NCI-H1694 (cell line): Measurements from ENCODE around the gene ZNF879.

Experiments used
- DNase-seq: peaks from one replicate; lab custom pipeline; 2025; lab: John Stamatoyannopoulos, UW

Gene ZNF879

DNA sequence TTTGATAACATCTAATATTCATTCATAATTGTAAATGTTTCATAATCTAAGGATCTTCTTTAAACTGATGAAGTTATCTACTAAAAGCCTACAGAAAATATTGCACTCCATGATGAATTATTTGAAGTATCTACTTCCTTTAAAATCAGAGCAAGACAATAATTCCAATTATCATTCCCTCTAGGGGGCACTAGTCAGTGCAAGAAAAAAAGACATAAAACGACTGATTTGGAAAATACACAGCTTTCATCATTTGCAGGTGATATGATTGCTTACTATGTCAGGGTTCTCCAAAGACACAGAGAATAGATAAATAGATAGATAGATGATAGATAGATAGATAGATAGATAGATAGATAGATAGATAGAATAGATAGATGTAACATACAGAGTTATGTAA, 14.9 kb upstream of the ZNF879 start:
- no peak for DNase-seq

DNA sequence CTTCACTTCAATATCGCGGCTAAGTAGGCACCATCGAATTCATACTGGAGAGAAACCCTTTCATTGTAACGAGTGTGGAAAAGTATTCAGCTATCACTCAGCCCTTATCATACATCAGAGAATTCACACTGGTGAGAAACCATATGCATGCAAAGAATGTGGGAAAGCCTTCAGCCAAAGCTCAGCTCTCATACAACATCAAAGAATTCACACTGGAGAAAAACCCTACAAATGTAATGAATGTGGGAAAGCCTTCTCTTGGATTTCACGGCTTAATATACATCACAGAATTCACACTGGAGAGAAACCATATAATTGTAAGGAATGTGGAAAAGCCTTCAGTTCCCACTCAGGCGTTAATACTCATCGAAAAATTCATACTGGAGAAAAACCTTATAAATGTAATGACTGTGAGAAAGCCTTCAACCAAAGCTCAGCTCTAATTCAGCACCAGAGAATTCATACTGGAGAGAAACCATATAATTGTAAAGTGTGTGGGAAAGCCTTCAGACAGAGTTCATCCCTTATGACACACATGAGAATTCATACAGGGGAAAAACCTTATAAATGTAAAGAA, 9.5 kb downstream of the ZNF879 start:
- no peak for DNase-seq

DNA sequence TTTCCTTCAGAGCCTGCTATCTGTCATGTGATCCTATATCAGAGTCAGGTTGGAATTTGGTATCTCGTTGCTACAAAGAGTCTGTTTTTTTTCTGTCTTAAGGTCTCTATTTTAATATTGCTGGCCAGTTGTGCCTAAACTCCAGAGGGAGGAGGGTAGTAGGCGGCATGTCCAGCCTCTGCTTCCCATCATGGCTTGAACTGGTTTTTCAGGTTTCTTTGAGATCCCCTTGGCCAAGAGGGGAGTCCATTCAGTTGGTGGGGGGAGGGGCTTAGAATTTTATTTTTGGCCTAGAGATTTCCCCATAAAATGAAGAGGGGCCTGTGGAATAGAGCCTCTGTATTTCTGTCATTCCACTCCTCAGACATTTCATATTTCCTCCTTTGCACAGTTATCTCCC, 21.2 kb downstream of the ZNF879 start:
- no peak for DNase-seq

DNA sequence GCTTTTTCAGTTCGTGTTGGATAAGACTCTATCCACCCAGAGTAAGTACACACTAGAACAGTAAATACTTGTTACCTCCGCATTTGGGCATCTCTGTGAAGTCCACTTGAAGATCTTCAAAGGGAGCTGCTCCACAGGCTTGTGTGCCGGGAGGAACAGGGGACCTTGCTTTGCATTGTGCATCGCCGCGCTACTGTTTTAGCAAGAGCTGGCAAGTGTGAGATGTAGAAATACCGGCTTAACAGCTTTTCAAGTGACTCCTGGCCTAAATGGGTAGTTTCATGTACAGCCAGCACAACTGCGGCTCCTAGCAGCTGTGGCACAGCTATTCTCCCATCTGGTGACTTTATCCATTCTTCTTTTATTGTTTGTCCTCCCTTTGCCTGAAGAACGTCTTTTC, 28.2 kb downstream of the ZNF879 start:
- no peak for DNase-seq

DNA sequence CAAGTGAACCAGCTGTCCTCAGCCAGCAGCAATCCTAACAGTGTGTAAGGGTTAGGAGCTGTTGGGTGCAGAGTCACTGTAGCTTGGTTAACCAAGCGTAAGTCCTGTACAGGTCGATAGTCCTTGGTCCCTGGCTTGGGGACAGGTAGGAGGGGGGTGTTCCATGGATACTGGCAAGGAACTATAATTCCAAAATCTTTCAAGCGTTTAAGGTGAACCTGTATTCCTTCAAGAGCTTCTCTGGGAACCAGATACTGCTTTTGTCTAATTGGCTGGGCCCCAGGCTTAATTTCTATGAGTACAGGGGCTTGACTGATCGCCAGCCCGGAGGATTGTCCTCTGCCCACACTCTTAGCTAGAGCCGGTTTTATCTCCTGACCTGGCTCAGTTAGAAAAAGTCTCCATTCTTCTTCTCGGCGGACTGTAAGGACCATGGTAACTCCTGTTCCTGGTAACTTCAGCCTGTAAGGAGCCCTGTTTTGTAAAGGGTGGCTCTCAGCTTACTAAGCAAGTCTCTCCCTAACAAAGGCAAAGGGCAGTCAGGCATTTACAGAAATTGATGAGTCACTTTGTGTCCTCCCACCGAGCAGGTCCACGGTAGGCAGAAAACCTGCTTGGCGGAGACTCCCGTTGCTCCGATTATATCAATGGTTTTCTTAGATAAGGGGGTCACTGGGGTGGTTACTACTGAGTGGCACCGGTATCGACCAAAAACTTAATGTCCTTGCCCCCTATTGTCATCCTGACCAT, 30.6 kb downstream of the ZNF879 start:
- no peak for DNase-seq

DNA sequence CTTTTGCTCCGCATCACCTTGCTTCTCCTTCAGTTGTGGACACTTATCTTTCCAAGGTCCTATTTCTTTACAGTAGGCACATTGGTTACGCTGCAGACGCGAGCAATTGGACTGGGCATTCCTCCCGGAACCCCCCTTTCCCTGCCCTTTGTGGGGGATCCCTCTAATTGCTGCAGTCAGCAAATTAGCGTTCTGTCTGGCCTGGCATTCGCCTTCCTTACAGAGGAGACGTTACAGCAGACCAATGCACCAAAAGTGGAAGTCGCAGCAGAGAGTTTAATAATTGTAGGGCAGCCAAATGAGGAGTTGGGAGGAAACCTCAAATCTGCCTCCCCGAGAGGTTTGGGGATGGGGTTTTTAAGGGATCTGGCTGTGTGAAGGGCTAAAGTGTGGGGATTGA, 31.3 kb downstream of the ZNF879 start:
- DNase-seq = no peak

DNA sequence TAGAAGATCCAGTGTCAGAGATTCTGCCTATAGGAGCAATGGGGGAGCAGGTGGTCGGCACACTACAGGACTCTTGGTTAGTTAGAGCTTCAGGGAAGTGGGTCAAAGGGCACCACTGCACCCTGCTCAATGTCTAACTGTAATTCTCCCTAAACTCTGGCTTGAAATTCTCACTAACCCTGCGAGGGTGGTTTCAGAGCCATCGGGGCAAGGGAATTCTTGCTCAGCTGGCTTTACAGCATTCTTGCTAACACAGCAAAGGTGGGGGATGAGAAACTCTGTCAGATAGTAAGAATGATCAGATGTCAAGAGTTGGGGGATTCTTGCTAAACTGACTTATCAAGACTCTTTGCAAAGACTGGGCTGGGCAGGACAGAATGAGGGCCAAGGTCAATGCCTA, 31.8 kb downstream of the ZNF879 start:
- DNase-seq = no peak

DNA sequence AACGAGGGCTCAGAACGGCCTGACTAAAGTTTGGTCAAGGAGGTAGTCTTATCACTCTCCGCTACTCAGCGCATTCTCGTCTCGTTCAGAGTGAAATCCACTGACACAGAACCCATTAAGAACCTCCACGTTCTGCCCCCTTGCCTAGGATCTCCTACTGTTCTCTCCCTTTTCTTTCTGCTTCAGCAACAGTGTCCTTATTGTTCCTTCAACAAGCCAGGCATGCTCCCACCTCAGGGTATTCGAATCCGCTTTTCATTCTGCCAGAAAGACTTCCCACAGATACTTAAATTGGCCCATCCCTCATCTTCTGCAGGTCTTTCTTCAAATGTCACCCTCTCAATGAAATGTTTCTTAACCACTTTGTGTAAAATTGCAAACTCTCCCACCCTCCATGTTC, 32.2 kb downstream of the ZNF879 start:
- no peak for DNase-seq

DNA sequence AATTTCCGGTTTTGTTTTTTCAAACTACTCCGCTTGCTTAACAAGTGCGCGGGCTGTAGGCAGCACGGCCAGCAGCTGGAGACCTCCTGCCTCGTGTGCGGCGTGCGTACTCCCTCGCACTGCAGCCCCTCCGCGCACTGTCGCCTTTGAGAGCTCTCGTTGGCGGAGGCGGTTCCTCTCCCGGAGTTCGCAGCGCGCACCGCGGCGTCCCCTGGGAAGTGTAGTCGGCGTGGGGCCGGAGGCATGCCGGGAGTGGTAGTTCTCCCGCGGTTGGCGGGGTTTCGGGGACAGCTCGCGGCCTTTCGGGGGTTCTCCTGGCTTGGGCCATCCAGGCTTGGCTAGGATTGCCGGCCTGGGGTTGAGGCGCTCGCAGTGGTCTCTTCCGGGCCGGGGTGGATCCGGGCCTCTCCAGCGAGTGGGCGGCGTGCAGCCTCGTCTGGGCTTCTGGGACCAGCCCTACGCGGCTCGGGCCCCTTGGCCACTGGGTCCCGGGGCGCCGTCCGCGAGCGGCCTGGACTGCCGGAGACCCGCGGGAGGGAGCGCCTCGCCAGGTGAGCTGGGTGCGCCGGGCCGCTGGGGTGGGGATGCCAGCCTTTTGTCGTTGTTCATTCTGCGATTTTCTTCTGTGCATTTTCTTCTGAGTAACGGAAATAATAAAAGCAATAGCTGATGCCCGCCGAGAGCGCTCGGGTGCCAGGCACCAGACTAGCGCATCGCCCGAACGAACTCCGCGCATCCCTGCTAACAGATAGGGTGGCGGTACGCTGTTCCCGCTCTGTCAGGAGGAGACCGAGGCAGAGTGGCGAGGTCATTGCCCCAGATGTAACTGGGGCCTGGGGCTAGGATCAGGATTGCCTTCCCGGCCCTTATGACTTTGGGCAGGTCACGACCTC, 36.8 kb downstream of the ZNF879 start, which contains the start of gene ZNF354C:
ZNF354C (plus strand) TSS at position 258 of the 893 bp plus-strand sequence. CDS start 1,696 bp downstream, outside the sequence.
- no peak for DNase-seq

DNA sequence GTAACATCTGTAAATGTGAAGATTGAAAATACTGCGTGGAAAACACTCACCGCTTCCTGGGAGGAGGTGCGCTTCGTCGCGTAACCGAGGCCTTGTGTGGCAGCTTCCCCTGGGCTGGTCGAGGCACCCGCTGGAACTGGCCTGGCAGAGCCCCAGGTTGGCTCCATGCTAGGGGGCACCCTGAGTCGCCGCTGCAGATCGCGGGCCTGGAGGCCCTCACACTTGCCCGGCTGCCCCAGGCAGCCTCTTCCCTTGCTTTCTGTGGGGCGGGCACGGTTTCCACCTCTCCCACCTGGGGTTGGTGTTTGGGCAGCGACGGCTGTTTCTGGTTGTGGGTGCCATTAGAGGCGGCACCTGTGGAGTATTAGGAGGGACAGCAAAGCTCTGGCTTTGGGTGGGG, 37.4 kb downstream of the ZNF879 start:
- no peak for DNase-seq

DNA sequence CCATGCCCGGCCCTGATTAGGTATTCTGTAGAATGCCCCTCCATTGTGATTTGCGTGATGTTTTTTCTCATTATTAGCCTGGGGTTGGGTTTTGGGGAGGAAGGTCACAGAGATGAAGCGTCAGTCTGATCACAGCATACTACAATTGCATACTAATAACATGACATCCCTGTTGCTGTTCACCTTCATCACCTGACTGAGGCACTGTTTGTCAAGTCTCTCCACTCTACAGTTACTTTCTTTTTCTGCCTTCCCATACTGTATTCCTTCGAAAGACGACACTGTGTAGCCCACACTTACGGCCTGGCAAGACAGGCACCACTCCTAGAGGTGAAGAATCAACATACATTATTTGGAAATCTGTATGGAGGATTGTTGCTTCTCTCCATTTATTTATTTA, 42.1 kb downstream of the ZNF879 start:
- DNase-seq = no peak

DNA sequence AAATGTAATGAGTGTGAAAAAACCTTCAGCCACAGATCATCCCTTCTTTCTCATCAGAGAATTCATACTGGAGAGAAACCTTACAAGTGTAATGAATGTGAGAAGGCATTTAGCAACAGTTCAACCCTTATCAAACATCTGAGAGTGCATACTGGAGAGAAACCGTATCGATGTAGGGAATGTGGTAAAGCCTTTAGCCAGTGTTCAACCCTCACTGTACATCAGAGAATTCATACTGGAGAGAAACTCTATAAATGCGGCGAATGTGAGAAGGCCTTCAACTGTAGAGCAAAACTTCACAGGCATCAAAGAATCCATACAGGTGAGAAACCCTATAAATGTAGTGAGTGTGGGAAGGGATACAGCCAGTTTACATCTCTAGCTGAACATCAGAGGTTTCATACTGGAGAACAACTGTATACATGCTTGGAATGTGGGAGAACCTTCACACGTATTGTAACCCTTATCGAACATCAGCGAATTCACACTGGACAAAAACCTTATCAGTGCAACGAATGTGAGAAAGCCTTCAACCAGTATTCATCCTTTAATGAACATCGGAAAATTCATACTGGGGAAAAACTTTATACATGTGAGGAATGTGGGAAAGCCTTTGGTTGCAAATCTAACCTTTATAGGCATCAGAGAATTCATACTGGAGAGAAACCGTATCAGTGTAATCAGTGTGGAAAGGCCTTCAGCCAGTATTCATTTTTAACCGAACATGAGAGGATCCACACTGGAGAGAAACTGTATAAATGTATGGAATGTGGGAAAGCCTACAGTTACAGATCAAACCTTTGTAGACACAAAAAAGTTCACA, 55.8 kb downstream of the ZNF879 start:
- DNase-seq = no peak

DNA sequence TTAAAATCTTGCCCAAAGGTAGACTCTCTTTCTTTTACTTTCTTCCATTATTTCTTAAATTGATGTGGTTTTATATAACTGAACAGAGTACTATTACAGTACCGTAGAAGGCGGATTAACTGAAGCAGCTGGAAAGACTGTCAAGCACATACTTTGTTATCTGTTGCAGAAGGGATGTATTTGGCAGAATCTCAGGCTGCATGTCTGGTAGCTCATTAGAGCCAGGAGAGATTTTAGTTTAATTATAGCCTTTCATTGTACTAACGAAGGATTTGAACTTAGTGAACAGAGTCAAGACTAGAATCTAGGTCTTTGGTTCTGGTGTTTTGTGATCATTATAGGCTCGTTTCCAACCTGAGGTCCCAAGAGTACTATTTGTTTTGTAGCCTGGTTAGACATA, 57.1 kb downstream of the ZNF879 start:
- no peak for DNase-seq
